DOHH2 (cell line): Measurements from ENCODE around the gene PHF20.

ENCODE experiments used
- H3F3A ChIP-seq: fragments of 200-600 bp; sonication (generic), shearing (Covaris generic); 2 replicates; pipeline ENCODE4 v1.6.0; 2016; ENCODE audit warnings: antibody characterized with exemption, mild to moderate bottlenecking; ENCODE audit not compliant: control insufficient read depth, insufficient read depth
- H3K27ac ChIP-seq: fragments of 200-600 bp; sonication (generic); 2 replicates; pipeline ENCODE4 v1.5.1; 2014; ENCODE audit warnings: low read depth, mild to moderate bottlenecking, low read length, moderate library complexity
- H3K27me3 ChIP-seq: fragments of 200-600 bp; sonication (generic); 2 replicates; pipeline ENCODE4 v1.6.1; 2014; ENCODE audit warnings: mild to moderate bottlenecking, low read length, mixed read lengths; ENCODE audit not compliant: control insufficient read depth
- H3K36me3 ChIP-seq: fragments of 200-600 bp; sonication (generic); 2 replicates; pipeline ENCODE4 v1.6.1; 2014; ENCODE audit warnings: mild to moderate bottlenecking, low read length, moderate library complexity, mixed read lengths; ENCODE audit not compliant: control insufficient read depth
- H3K4me1 ChIP-seq: fragments of 200-600 bp; sonication (generic); 2 replicates; pipeline ENCODE4 v1.6.1; 2014; ENCODE audit warnings: mild to moderate bottlenecking, low read length, mixed read lengths; ENCODE audit not compliant: control insufficient read depth
- H3K4me2 ChIP-seq: fragments of 200-600 bp; sonication (generic); 2 replicates; pipeline ENCODE4 v1.6.0; 2014; ENCODE audit warnings: mild to moderate bottlenecking, low read length, moderate library complexity
- H3K4me3 ChIP-seq: fragments of 200-600 bp; sonication (generic); 2 replicates; pipeline ENCODE4 v1.5.1; 2014; ENCODE audit warnings: mild to moderate bottlenecking, low read length, mixed read lengths
- H3K79me2 ChIP-seq: fragments of 200-600 bp; sonication (generic); 2 replicates; pipeline ENCODE4 v1.6.1; 2014; ENCODE audit warnings: mild to moderate bottlenecking, low read length, mixed read lengths; ENCODE audit not compliant: control insufficient read depth
- H3K9me2 ChIP-seq: fragments of 200-600 bp; sonication (generic); replicated peaks from 2 replicates; pipeline ENCODE4 v1.6.1; 2014; ENCODE audit warnings: mild to moderate bottlenecking, low read length, mixed read lengths; ENCODE audit not compliant: control insufficient read depth
- H3K9me3 ChIP-seq: fragments of 200-600 bp; sonication (generic); 2 replicates; pipeline ENCODE4 v1.6.1; 2014; ENCODE audit warnings: antibody characterized with exemption, low read length, mixed read lengths; ENCODE audit not compliant: control insufficient read depth, insufficient read depth
- H4K20me1 ChIP-seq: fragments of 200-600 bp; sonication (generic); 2 replicates; pipeline ENCODE4 v1.6.0; 2014; ENCODE audit warnings: low read depth, mild to moderate bottlenecking, antibody characterized with exemption, low read length, moderate library complexity; ENCODE audit not compliant: control insufficient read depth, insufficient read depth
- EZH2phosphoT487 ChIP-seq: fragments of 200-600 bp; sonication (generic); IDR thresholded peaks from 2 replicates; pipeline ENCODE4 v1.6.1; 2017; ENCODE audit warnings: borderline replicate concordance, mild to moderate bottlenecking, antibody characterized with exemption, low read length, moderate library complexity, mixed read lengths
- TF ChIP-seq, protein P1 (sequence below): fragments of 200-600 bp; sonication (generic); IDR thresholded peaks from one replicate; pipeline ENCODE4 v1.5.1; 2014; ENCODE audit warnings: antibody characterized with exemption, mild to moderate bottlenecking, low read depth, low read length; ENCODE audit not compliant: poor library complexity, severe bottlenecking

Gene PHF20

DNA sequence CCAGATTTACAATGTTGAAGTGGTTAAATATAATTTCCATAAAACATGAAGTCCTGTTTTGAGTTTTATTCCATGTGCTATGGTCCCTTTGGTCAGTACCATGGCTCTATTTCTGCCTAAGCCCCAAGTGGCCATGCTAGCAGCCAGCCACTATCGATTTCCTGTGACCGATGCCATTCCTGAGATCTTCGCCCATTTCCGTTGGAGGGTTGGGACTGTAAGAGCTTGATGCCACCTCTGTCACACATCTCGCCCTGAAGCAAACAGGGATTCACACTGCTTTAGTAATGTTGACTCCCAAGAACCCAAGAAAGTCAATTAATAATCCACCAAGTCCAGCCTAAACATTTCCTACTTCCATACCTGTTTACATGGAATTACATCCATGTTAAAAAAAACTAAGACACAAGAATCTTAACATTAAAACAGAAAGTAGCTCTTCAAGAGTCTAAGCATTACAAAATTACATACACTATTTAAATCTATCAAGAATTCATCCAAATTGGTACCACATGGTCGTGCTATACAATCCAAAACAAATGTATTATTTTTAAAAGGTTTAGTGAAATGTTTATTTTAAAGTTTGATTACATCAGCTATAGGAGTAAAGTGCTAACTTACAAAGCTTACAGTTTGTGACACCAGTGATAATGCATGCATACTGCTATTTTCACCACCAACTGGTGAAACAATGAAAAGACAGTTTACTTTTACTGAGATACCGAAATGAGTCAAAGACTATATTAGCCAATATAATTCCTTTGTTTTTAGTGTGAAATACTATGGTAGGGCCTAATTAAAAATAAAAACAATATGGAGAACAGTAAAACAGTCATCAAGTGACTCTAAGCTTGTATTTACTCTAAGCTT is 32.3 kb upstream of the PHF20 start:
- H3K27ac ChIP-seq = no peak overlapping the region
- H3K4me1 ChIP-seq = peaks cover 63% of the 10 kb centered on the region
- H3K9me3 ChIP-seq = no peaks in the 10 kb centered on the region
- peaks cover 89% of the 10 kb centered on the region for H3K79me2 ChIP-seq
- peak overlapping the region; percentile 93 for H3K4me2 ChIP-seq
- peaks cover 30% of the 10 kb centered on the region for H3F3A ChIP-seq
- TF ChIP-seq EZH2phosphoT487 = no peak
- TF ChIP-seq, protein P1, sequence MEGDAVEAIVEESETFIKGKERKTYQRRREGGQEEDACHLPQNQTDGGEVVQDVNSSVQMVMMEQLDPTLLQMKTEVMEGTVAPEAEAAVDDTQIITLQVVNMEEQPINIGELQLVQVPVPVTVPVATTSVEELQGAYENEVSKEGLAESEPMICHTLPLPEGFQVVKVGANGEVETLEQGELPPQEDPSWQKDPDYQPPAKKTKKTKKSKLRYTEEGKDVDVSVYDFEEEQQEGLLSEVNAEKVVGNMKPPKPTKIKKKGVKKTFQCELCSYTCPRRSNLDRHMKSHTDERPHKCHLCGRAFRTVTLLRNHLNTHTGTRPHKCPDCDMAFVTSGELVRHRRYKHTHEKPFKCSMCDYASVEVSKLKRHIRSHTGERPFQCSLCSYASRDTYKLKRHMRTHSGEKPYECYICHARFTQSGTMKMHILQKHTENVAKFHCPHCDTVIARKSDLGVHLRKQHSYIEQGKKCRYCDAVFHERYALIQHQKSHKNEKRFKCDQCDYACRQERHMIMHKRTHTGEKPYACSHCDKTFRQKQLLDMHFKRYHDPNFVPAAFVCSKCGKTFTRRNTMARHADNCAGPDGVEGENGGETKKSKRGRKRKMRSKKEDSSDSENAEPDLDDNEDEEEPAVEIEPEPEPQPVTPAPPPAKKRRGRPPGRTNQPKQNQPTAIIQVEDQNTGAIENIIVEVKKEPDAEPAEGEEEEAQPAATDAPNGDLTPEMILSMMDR = peak; percentile 37
- H3K27me3 ChIP-seq = no peaks in the 10 kb centered on the region
- H3K9me2 ChIP-seq = no peaks in the 10 kb centered on the region
- H3K36me3 ChIP-seq = peaks cover 80% of the 10 kb centered on the region
- H3K4me3 ChIP-seq = peak overlapping the region; percentile 79
- H4K20me1 ChIP-seq = peaks cover 31% of the 10 kb centered on the region

DNA sequence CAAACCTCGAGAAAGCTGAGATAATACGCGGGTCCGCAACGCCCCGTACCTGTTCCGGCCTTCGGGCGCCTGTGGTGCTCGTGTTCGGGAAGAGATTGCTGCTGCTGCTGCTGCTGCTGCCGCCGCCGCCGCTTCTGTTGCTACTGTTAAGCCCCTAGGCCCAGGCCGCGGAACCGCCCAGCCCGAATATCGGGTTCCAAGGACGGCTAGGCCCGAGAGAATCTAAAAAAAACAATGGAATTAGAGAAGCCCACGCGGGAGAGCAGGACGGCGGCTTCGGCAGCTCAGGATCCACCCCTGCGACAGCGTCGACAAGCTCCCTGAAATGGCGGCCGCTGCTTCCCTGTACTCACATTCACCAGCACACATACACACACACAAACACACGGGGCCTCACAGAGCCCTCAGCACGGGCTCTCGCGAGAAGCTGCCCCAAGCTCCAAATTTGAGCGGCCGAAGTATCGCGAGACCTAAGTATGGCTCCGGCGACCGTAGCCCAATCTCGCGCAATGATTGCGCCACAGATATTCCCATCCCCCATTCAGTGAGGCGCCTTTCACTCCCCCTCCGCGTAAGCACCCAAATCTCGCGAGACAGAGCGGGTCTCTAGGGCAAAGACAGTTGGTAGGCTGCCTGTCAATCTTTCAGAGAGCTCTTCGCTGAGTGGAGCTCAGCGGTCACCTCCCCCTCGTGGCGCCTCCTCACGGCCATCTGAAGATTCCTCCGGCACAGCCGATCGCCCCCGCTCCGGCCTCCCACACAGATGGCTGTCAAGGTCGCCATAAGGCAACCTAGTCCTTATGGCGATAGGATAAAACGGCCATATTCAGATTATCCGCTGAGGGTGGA is 29.7 kb upstream of the PHF20 start, which contains the start of gene RBM39:
Gene RBM39, minus strand, starts transcription at position 369 of the 849 bp plus-strand sequence. CDS start 1,386 bp downstream, outside the sequence.
- Histone ChIP-seq H3K4me1 (peaks cover 50% of the 10 kb centered on the region), H3K79me2 (peaks cover 63% of the 10 kb centered on the region), H3F3A (peaks cover 23% of the 10 kb centered on the region), H3K9me2 (no peaks in the 10 kb centered on the region), H3K36me3 (peaks cover 55% of the 10 kb centered on the region), H3K4me2 (peak within 1 kb of the TSS; percentile 93), H3K4me3 (peak within 1 kb of the TSS; percentile 90), H4K20me1 (peaks cover 25% of the 10 kb centered on the region), H3K9me3 (no peaks in the 10 kb centered on the region), H3K27ac (peak within 1 kb of the TSS; percentile 97), H3K27me3 (no peaks in the 10 kb centered on the region)
- no peak for TF ChIP-seq EZH2phosphoT487
- TF ChIP-seq, protein P1 = peak; percentile 32

DNA sequence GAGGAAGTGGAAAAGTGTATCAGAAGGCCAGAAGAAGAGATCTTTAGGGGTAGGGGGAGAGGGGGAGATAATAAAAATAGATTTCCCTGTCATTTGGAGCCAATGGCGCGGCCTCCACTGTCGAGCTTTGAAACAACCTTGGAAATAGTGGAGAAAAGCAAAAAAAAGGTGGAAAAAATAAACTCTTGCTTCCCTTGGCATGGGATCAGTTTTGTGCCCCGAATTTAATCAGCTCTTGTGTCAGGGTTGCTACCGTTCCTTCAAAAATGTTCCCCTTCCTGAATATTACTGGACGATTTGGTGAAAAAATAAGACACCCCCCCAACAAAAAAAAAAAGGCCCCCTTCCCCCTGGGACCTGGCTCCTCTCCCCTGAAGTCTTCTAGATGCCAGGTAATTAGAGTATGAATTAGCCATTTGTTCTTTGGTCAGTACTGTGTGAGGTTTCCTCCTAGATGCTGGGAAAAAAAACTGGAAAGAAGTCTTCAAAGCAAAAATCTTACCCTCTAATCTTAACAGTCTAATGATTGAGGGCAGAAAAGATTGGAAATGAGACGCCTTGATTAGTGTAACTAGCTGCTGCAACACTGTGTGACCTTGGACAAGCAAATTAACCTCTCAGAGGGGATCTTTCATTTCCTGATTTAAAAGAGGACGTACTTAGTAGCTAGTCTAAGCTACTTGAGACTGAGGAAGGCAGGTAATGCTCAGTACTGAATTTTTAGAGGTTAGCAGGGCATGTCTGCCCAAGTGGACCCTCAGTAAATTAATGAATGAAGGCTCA is 28.9 kb upstream of the PHF20 start:
- Histone ChIP-seq H3K36me3 (peaks cover 46% of the 10 kb centered on the region), H4K20me1 (peaks cover 23% of the 10 kb centered on the region), H3K4me1 (peaks cover 49% of the 10 kb centered on the region), H3K9me2 (no peaks in the 10 kb centered on the region), H3K4me2 (peak overlapping the region; percentile 73), H3K9me3 (no peaks in the 10 kb centered on the region), H3K79me2 (peaks cover 55% of the 10 kb centered on the region), H3K4me3 (peak overlapping the region; percentile 90), H3K27ac (peak overlapping the region; percentile 97), H3K27me3 (no peaks in the 10 kb centered on the region), H3F3A (peaks cover 23% of the 10 kb centered on the region)
- TF ChIP-seq, protein P1 = peak; percentile 4
- TF ChIP-seq EZH2phosphoT487 = no peak
